ENCODE results near the gene CEP104.

CEP104 gene

DNA sequence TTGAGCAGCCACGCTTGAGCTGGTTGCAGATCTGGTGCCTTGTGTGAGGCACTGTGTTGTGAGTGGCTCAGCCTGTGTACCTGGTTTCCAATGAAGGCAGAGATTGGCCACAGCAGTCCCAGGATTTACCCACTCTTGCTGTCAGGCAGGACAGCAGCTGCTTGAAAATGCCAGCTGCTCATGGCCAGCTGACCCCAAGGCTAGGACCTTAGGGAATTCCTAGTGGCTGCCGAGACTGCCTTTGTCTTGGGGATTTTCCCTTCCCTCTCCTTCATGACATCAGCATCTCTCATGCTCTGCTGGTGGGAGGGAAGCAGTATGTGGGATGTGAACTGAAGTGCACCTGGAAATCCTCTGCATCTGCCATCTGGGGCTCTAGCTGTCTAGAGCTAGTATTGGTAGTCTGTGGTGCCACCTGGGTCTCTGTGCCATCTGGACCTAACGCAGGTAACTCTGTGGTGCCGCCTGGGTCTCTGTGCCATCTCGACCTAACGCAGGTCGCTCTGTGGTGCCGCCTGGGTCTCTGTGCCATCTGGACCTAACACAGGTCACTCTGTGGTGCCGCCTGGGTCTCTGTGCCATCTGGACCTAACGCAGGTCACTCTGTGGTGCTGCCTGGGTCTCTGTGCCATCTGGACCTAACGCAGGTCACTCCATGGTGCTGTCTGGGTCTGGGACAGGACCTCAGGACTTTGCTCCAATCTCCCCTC lies 56.9 kb downstream of the CEP104 start:
- TF ChIP-seq, protein P1, sequence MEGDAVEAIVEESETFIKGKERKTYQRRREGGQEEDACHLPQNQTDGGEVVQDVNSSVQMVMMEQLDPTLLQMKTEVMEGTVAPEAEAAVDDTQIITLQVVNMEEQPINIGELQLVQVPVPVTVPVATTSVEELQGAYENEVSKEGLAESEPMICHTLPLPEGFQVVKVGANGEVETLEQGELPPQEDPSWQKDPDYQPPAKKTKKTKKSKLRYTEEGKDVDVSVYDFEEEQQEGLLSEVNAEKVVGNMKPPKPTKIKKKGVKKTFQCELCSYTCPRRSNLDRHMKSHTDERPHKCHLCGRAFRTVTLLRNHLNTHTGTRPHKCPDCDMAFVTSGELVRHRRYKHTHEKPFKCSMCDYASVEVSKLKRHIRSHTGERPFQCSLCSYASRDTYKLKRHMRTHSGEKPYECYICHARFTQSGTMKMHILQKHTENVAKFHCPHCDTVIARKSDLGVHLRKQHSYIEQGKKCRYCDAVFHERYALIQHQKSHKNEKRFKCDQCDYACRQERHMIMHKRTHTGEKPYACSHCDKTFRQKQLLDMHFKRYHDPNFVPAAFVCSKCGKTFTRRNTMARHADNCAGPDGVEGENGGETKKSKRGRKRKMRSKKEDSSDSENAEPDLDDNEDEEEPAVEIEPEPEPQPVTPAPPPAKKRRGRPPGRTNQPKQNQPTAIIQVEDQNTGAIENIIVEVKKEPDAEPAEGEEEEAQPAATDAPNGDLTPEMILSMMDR (IDR thresholded peaks at IDR 0.05; ENCODE audit: control insufficient read depth, insufficient read depth, low read depth, low read length, missing control alignments), result no peak
- no peak overlapping the region for H3K4me3 ChIP-seq (ENCODE audit: control insufficient read depth, low read depth, low read length)
- no peak for DNase-seq (ENCODE audit: low read depth)

DNA sequence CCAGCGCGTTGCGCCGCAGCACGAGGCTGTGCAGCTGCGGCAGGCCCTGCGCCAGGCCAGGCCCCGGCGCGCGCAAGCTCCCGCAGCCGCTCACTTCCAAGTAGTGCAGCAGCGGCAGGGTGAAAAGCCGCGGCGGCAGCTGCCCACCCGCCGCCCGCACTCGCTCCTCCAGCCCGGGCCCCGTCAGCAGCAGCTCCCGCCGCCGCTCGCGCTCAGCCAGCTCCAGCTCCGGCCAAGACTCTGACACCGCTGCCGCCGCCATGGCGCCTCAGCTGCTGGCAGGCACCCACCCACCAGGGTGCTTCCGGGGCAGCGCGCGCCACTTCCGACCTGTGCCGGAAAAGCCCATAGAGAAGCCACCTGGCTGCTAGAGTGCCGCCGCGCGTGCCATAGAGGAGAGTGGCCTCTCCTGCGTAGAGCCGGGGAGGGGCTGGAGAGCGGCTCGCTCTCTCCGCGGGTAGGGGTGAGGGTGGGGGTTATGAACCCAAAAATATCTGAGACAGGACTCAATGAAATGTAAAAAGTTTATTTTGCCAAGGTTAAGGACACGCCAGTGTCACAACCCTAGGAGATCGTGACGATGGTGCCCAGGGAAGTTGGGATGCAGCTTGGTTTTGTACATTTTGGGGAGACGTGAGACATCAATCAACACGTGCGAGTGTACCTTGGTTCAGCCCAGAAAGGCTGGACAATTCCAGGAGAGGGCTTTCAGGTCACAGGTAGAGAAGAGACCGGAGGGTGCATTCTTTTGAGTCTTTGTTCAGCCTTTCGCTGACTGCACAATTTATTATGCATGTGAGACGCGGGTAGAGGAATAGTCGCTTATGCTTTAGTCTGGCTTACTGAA lies 60.6 kb downstream of the CEP104 start, which contains the start of gene LRRC47:
TSS of gene LRRC47 (minus strand) at position 284 of the 847 bp plus-strand sequence. CDS start at position 262, 22 bp downstream.
- TF ChIP-seq, protein P1 (IDR thresholded peaks at IDR 0.05; ENCODE audit: control insufficient read depth, insufficient read depth, low read depth, low read length, missing control alignments), result no peak
- peak; percentile 33 for DNase-seq (ENCODE audit: low read depth)
- H3K4me3 ChIP-seq (ENCODE audit: control insufficient read depth, low read depth, low read length), result peak within 1 kb of the TSS; percentile 53

DNA sequence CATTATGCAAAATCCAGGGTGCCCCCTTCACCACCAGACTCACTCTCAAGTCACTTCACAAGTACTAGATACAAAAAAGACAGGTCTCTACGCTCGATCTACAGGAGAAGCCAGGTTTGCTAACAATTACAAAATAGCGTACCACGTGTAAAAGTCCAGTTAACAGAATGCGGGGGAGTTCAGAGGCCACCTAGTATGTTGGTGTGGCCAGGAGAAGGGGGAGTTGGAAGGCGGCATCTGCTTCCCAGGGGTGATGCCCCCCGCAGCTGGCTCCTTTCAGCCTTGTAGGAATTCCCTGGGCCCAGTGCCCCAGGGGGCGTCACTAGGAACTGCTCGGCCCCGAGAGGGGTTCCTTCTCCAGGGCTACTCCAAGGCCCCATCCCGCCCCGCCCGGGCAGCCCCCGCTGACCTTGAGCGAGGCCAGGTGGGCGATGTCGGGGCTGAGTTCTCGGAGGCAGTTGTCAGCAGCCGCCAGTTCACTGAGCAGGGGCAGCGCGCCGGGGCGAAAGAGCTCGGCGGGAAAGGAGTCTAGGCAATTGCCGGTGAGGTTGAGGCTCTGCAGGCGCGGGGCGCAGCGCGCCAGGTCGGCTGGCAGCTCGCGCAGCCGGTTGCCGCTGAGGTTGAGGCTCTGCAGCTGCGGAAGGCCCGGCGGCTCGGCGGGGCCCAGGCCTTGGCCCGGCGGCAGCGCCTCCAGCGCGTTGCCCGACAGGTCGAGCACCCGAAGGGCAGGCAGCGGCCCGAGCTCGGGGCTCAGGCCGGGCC lies 61.4 kb downstream of the CEP104 start:
- H3K4me3 ChIP-seq (ENCODE audit: control insufficient read depth, low read depth, low read length), result peak overlapping the region; percentile 53
- DNase-seq (ENCODE audit: low read depth), result no peak
- TF ChIP-seq, protein P1 (IDR thresholded peaks at IDR 0.05; ENCODE audit: control insufficient read depth, insufficient read depth, low read depth, low read length, missing control alignments), result no peak

DNA sequence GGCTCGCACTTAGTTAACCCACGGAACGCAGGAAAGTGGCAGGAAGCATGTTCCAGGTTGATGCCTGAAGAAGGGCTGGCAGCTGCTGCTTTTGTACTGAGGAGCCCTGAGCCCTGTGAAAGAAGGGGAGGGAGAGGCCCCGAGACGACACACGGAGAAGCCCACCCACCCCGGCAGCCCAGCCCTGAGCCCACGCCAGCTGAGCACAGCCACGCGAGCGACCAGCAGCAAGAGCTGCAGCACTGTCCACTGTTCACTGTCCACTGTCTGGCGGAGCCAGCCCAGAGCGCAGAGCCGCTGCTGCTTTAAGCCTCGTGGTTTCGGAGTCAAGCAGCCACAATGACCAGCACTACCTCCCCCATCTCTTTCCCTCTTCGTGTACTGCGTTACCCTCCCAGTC lies 66.1 kb downstream of the CEP104 start:
- H3K4me3 ChIP-seq (ENCODE audit: control insufficient read depth, low read depth, low read length), result no peak overlapping the region
- DNase-seq (ENCODE audit: low read depth), result no peak
- TF ChIP-seq, protein P1 (IDR thresholded peaks at IDR 0.05; ENCODE audit: control insufficient read depth, insufficient read depth, low read depth, low read length, missing control alignments), result no peak

DNA sequence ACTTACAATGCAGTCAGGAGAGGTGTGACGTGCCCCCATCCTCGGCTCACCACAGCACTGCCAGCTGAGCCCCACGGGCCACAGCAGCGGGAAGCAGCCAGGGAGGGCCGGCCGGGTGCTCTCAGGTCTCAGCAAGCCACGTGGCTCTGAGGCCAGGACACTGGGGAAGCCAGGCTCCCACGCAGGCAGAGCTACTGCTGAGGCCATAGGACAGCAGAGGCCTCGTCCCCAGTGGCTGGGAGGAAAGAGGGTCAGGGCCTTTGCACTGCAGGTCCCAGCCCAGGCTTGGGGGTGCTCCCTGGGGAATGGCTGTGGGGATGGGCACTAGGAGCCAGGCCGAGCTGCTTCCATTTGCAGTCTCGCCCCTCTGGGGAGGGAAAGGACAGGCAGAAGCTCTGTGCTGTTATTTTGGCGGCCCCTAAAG lies 66.5 kb downstream of the CEP104 start:
- no peak overlapping the region for H3K4me3 ChIP-seq (ENCODE audit: control insufficient read depth, low read depth, low read length)
- DNase-seq (ENCODE audit: low read depth), result no peak
- TF ChIP-seq, protein P1 (IDR thresholded peaks at IDR 0.05; ENCODE audit: control insufficient read depth, insufficient read depth, low read depth, low read length, missing control alignments), result no peak
